NCI-H510A treated with DMSO at 0.1 percent for 48 hours (cell line): Measurements from ENCODE around the gene CCDC15.

Source experiments
- DNase-seq: peaks from one replicate; lab custom pipeline; 2025; lab: John Stamatoyannopoulos, UW

Gene CCDC15

GRCh38 chr11:125068368-125068767 is 114.4 kb downstream of the CCDC15 start:
- DNase-seq, result no peak

- DNase-seq, result no peak
Observed at GRCh38 chr11:125069008-125069407, 115.0 kb downstream of the CCDC15 start.

- DNase-seq, result no peak
Observed at GRCh38 chr11:125069796-125070195, 115.8 kb downstream of the CCDC15 start.

GRCh38 chr11:125070699-125071254 is 116.8 kb downstream of the CCDC15 start:
- no peak for DNase-seq

- no peak for DNase-seq
Observed at GRCh38 chr11:125071435-125071834, 117.4 kb downstream of the CCDC15 start.

GRCh38 chr11:125071846-125072217 is 117.8 kb downstream of the CCDC15 start:
- DNase-seq, result no peak

- DNase-seq, result no peak
Observed at GRCh38 chr11:125072218-125072960, 118.4 kb downstream of the CCDC15 start.

- no peak for DNase-seq
Observed at GRCh38 chr11:125072961-125073590, 119.1 kb downstream of the CCDC15 start.

- no peak for DNase-seq
Observed at GRCh38 chr11:125073616-125074483, 119.8 kb downstream of the CCDC15 start.

- DNase-seq, result no peak
Observed at GRCh38 chr11:125074511-125075241, 120.7 kb downstream of the CCDC15 start.

GRCh38 chr11:125075242-125075625 is 121.2 kb downstream of the CCDC15 start:
- DNase-seq, result no peak

- no peak for DNase-seq
Observed at GRCh38 chr11:125075900-125076317, 121.9 kb downstream of the CCDC15 start.

GRCh38 chr11:125076378-125076945 is 122.5 kb downstream of the CCDC15 start:
- no peak for DNase-seq

GRCh38 chr11:125078016-125078415 is 124.0 kb downstream of the CCDC15 start:
- no peak for DNase-seq

GRCh38 chr11:125078516-125079140 is 124.6 kb downstream of the CCDC15 start:
- no peak for DNase-seq

- no peak for DNase-seq
Observed at GRCh38 chr11:125079151-125079877, 125.3 kb downstream of the CCDC15 start.

GRCh38 chr11:125079878-125080530 is 126.0 kb downstream of the CCDC15 start:
- no peak for DNase-seq

- no peak for DNase-seq
Observed at GRCh38 chr11:125080531-125080911, 126.5 kb downstream of the CCDC15 start.

GRCh38 chr11:125081098-125081798 is 127.2 kb downstream of the CCDC15 start:
- DNase-seq, result no peak
